HG03460 (cell line): Measurements from ENCODE around the gene ABHD17A.

Experiments
- ATAC-seq: cut with Tn5 transposase; IDR thresholded peaks from one replicate; pipeline ENCODE4 v1.9.1; 2021; ENCODE audit not compliant: unreplicated experiment

ABHD17A gene

GRCh38 chr19:1841209-1841924 is 43.9 kb downstream of the ABHD17A start:
- ATAC-seq, result no peak

GRCh38 chr19:1840541-1841115 is 44.7 kb downstream of the ABHD17A start:
- no peak for ATAC-seq

GRCh38 chr19:1839658-1840540 is 45.4 kb downstream of the ABHD17A start:
- no peak for ATAC-seq

- no peak for ATAC-seq
Observed at GRCh38 chr19:1837625-1838105, 47.6 kb downstream of the ABHD17A start.

GRCh38 chr19:1837222-1837565 is 48.1 kb downstream of the ABHD17A start:
- ATAC-seq, result no peak

GRCh38 chr19:1836458-1837221 is 48.7 kb downstream of the ABHD17A start:
- no peak for ATAC-seq

GRCh38 chr19:1833540-1833939 is 51.8 kb downstream of the ABHD17A start:
- no peak for ATAC-seq

- no peak for ATAC-seq
Observed at GRCh38 chr19:1832046-1832663, 53.1 kb downstream of the ABHD17A start.

GRCh38 chr19:1830978-1831377 is 54.3 kb downstream of the ABHD17A start:
- ATAC-seq, result no peak

- no peak for ATAC-seq
Observed at GRCh38 chr19:1830568-1830967, 54.7 kb downstream of the ABHD17A start.

GRCh38 chr19:1829958-1830357 is 55.3 kb downstream of the ABHD17A start:
- no peak for ATAC-seq

GRCh38 chr19:1828279-1829238 is 56.7 kb downstream of the ABHD17A start:
- ATAC-seq, result no peak

- ATAC-seq, result no peak
Observed at GRCh38 chr19:1827566-1828278, 57.6 kb downstream of the ABHD17A start.
